Frontal cortex (tissue), 4 donors: Measurements from ENCODE around the gene CDH4. TPM values are rescaled to one million over a fixed set of nuclear protein-coding genes. Genes with fewer than 3 reads are reported as not detected.

Source experiments
- DNase-seq, 2 donors: peaks; one replicate each; pipeline ENCODE4 v3.0.0; 2012; ENCODE audit warnings: low spot score in 2 of 2
- FAIRE-seq: peaks from 2 replicates; lab custom pipeline; 2012; peaks lifted over from hg19 to GRCh38; lab: Jason Lieb, UNC
- total RNA-seq: library from RNA; depleted of rRNA; stranded (reverse); fragments of >200 nt; gene quantifications from one replicate; pipeline ENCODE4 v1.2.3, GENCODE V29; 2014
- donor health status: control.
- donor health status: control.
- donor health status: control.

CDH4 gene
- total RNA-seq, 1 donor from 2014 or later: 22.8 TPM

- DNase-seq (no peak), FAIRE-seq (no peak)
Observed at GRCh38 chr20:61278296-61278695, 26.2 kb downstream of the CDH4 start.

- no peak for DNase-seq
- no peak for FAIRE-seq
Observed at GRCh38 chr20:61279621-61280150, 27.6 kb downstream of the CDH4 start.

- no peak for FAIRE-seq
- DNase-seq: no peak
Observed at GRCh38 chr20:61280217-61280980, 28.3 kb downstream of the CDH4 start.

- no peak for DNase-seq
- no peak for FAIRE-seq
Observed at GRCh38 chr20:61281286-61281795, 29.3 kb downstream of the CDH4 start.

GRCh38 chr20:61284752-61285151 is 32.7 kb downstream of the CDH4 start:
- FAIRE-seq (no peak), DNase-seq (no peak)

GRCh38 chr20:61285152-61285645 is 33.1 kb downstream of the CDH4 start:
- FAIRE-seq: no peak

GRCh38 chr20:61285691-61286090 is 33.6 kb downstream of the CDH4 start:
- FAIRE-seq: no peak
- DNase-seq: no peak

More at GRCh38 chr20:61285152-61285645, 33.1 kb downstream of the CDH4 start:
- no peak for DNase-seq

GRCh38 chr20:61287583-61288275 is 35.7 kb downstream of the CDH4 start:
- no peak for DNase-seq
- FAIRE-seq: no peak

GRCh38 chr20:61288331-61288784 is 36.3 kb downstream of the CDH4 start:
- FAIRE-seq (no peak), DNase-seq (peak in 1 of 2 donors; percentile 36)

GRCh38 chr20:61289166-61289565 is 37.1 kb downstream of the CDH4 start:
- FAIRE-seq (no peak), DNase-seq (no peak)

GRCh38 chr20:61290721-61291120 is 38.7 kb downstream of the CDH4 start:
- FAIRE-seq (no peak), DNase-seq (no peak)

GRCh38 chr20:61291166-61291829 is 39.2 kb downstream of the CDH4 start:
- no peak for FAIRE-seq
- DNase-seq: no peak

GRCh38 chr20:61292391-61292790 is 40.3 kb downstream of the CDH4 start:
- FAIRE-seq (no peak), DNase-seq (no peak)

- FAIRE-seq (no peak), DNase-seq (no peak)
Observed at GRCh38 chr20:61292821-61293612, 41.0 kb downstream of the CDH4 start.

GRCh38 chr20:61293951-61294350 is 41.9 kb downstream of the CDH4 start:
- DNase-seq (no peak), FAIRE-seq (no peak)

- FAIRE-seq: no peak
Observed at GRCh38 chr20:61295249-61295648, 43.2 kb downstream of the CDH4 start.

GRCh38 chr20:61295682-61296628 is 43.9 kb downstream of the CDH4 start:
- FAIRE-seq (no peak), DNase-seq (no peak)

More at GRCh38 chr20:61295249-61295648, 43.2 kb downstream of the CDH4 start:
- DNase-seq: no peak

- FAIRE-seq: no peak
- DNase-seq: no peak
Observed at GRCh38 chr20:61296629-61297019, 44.6 kb downstream of the CDH4 start.
